Neural cell (in vitro differentiated cells): ENCODE measurements around the gene HBD. TPM values are rescaled to one million over a fixed set of nuclear protein-coding genes. Genes with fewer than 3 reads are reported as not detected.

Experiments used
- H2AFZ ChIP-seq: fragments of 200-600, 300-800 bp; sonication (generic), shearing (Covaris generic); 2 replicates; pipeline ENCODE4 v1.6.0; 2014; ENCODE audit warnings: low read depth, mild to moderate bottlenecking, antibody characterized with exemption, low read length, moderate library complexity
- H3F3A ChIP-seq: fragments of 200-600 bp; shearing (Covaris generic); 2 replicates; pipeline ENCODE4 v1.6.1; 2016; ENCODE audit warnings: mild to moderate bottlenecking, moderate library complexity, mixed read lengths, antibody characterized with exemption, low read length; ENCODE audit not compliant: insufficient read depth, poor library complexity, severe bottlenecking
- H3K27ac ChIP-seq: fragments of 200-600, 300-800 bp; sonication (generic), shearing (Covaris generic); 2 replicates; pipeline ENCODE4 v1.5.1; 2014; ENCODE audit warnings: mild to moderate bottlenecking, low read length, moderate library complexity
- H3K27me3 ChIP-seq: fragments of 300-800, 200-600 bp; sonication (generic), shearing (Covaris generic); 2 replicates; pipeline ENCODE4 v1.6.0; 2014; ENCODE audit warnings: mild to moderate bottlenecking, low read depth, low read length, moderate library complexity; ENCODE audit not compliant: insufficient read depth
- H3K36me3 ChIP-seq: fragments of 300-800, 200-600 bp; sonication (generic), shearing (Covaris generic); 2 replicates; pipeline ENCODE4 v1.5.1; 2014; ENCODE audit warnings: mild to moderate bottlenecking, antibody characterized with exemption, low read length, moderate library complexity; ENCODE audit not compliant: insufficient read depth
- H3K4me2 ChIP-seq: fragments of 300-800, 200-600 bp; sonication (generic), shearing (Covaris generic); 2 replicates; pipeline ENCODE4 v1.6.0; 2014; ENCODE audit warnings: mild to moderate bottlenecking, low read length
- H3K4me3 ChIP-seq: fragments of 300-800, 200-600 bp; sonication (generic), shearing (Covaris generic); 2 replicates; pipeline ENCODE4 v1.5.1; 2014; ENCODE audit warnings: mild to moderate bottlenecking, low read length, moderate library complexity
- H3K79me2 ChIP-seq: fragments of 200-600 bp; shearing (Covaris generic); replicated peaks from 2 replicates; pipeline ENCODE4 v1.6.0; 2014; ENCODE audit warnings: mild to moderate bottlenecking, low read length, moderate library complexity; ENCODE audit not compliant: insufficient read depth
- H3K9ac ChIP-seq: fragments of 300-800, 200-600 bp; sonication (generic), shearing (Covaris generic); 2 replicates; pipeline ENCODE4 v1.6.1; 2016; ENCODE audit warnings: mild to moderate bottlenecking, low read length, mixed read lengths
- H3K9me2 ChIP-seq: fragments of 200-600 bp; shearing (Covaris generic); 2 replicates; pipeline ENCODE4 v1.6.1; 2016; ENCODE audit warnings: mild to moderate bottlenecking, low read length, mixed read lengths; ENCODE audit not compliant: insufficient read depth
- H3K9me3 ChIP-seq: fragments of 200-600, 300-800 bp; sonication (generic), shearing (Covaris generic); 2 replicates; pipeline ENCODE4 v1.6.1; 2016; ENCODE audit warnings: mild to moderate bottlenecking, mixed run types, low read length, moderate library complexity, mixed read lengths
- H4K20me1 ChIP-seq: fragments of 200-600 bp; shearing (Covaris generic); 2 replicates; pipeline ENCODE4 v1.6.1; 2016; ENCODE audit warnings: mild to moderate bottlenecking, mixed run types; ENCODE audit not compliant: insufficient read depth
- EP300 ChIP-seq: fragments of 450-650 bp; conservative IDR thresholded peaks from 2 replicates; pipeline ENCODE4 v1.6.1; 2014; ENCODE audit warnings: antibody characterized with exemption, mild to moderate bottlenecking, moderate library complexity; ENCODE audit not compliant: poor library complexity, severe bottlenecking
- EZH2 ChIP-seq: fragments of 200-600, 300-800 bp; shearing (Covaris generic), sonication (generic); IDR thresholded peaks from 2 replicates; pipeline ENCODE4 v1.6.1; 2014; ENCODE audit warnings: antibody characterized with exemption, low read length, borderline replicate concordance, mild to moderate bottlenecking; ENCODE audit not compliant: insufficient read depth, poor library complexity, severe bottlenecking
- MXI1 ChIP-seq: fragments of 450-650 bp; conservative IDR thresholded peaks from 2 replicates; pipeline ENCODE4 v1.6.1; 2014; ENCODE audit warnings: antibody characterized with exemption, mild to moderate bottlenecking; ENCODE audit not compliant: poor library complexity, severe bottlenecking
- POLR2AphosphoS5 ChIP-seq: IDR thresholded peaks from 2 replicates; pipeline ENCODE4 v1.6.1; 2012
- RAD21 ChIP-seq: fragments of 450-650 bp; conservative IDR thresholded peaks from 2 replicates; pipeline ENCODE4 v1.6.1; 2014; ENCODE audit warnings: antibody characterized with exemption, mild to moderate bottlenecking, moderate library complexity
- SMC3 ChIP-seq: fragments of 450-650 bp; conservative IDR thresholded peaks from 2 replicates; pipeline ENCODE4 v1.6.1; 2014; ENCODE audit warnings: antibody characterized with exemption, mild to moderate bottlenecking, moderate library complexity; ENCODE audit not compliant: poor library complexity
- TAF1 ChIP-seq: IDR thresholded peaks from 2 replicates; pipeline ENCODE4 v1.6.1; 2012; ENCODE audit warnings: low read depth
- polyA plus RNA-seq: library from polyadenylated mRNA; depleted of rRNA; stranded (reverse); fragments of >200 nt; gene quantifications from 2 replicates; pipeline ENCODE4 v1.2.3, GENCODE V29; 2014
- TF ChIP-seq, protein P1 (sequence below): IDR thresholded peaks from 2 replicates; pipeline ENCODE4 v1.6.1; 2012; ENCODE audit warnings: borderline replicate concordance
- TF ChIP-seq, protein P2 (sequence below): fragments of 450-650 bp; IDR thresholded peaks from 2 replicates; pipeline ENCODE4 v1.5.1; 2014; ENCODE audit warnings: antibody characterized with exemption, mild to moderate bottlenecking, moderate library complexity; ENCODE audit not compliant: poor library complexity, severe bottlenecking

HBD gene
- polyA plus RNA-seq, 1 donor from 2014 or later: not detected

DNA sequence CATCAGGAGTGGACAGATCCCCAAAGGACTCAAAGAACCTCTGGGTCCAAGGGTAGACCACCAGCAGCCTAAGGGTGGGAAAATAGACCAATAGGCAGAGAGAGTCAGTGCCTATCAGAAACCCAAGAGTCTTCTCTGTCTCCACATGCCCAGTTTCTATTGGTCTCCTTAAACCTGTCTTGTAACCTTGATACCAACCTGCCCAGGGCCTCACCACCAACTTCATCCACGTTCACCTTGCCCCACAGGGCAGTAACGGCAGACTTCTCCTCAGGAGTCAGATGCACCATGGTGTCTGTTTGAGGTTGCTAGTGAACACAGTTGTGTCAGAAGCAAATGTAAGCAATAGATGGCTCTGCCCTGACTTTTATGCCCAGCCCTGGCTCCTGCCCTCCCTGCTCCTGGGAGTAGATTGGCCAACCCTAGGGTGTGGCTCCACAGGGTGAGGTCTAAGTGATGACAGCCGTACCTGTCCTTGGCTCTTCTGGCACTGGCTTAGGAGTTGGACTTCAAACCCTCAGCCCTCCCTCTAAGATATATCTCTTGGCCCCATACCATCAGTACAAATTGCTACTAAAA, 7.5 kb downstream of the HBD start, which contains the start of gene HBB:
Gene HBB, minus strand, starts transcription at position 340 of the 579 bp plus-strand sequence. Its CDS starts 50 bp downstream, at position 290.
- no peaks in the 10 kb centered on the region for H3K9me3 ChIP-seq
- no peaks in the 10 kb centered on the region for H3K27me3 ChIP-seq
- no peak within 1 kb of the TSS for H2AFZ ChIP-seq
- no peaks in the 10 kb centered on the region for H3K9me2 ChIP-seq
- no peaks in the 10 kb centered on the region for H3K79me2 ChIP-seq
- TF ChIP-seq, protein P1, sequence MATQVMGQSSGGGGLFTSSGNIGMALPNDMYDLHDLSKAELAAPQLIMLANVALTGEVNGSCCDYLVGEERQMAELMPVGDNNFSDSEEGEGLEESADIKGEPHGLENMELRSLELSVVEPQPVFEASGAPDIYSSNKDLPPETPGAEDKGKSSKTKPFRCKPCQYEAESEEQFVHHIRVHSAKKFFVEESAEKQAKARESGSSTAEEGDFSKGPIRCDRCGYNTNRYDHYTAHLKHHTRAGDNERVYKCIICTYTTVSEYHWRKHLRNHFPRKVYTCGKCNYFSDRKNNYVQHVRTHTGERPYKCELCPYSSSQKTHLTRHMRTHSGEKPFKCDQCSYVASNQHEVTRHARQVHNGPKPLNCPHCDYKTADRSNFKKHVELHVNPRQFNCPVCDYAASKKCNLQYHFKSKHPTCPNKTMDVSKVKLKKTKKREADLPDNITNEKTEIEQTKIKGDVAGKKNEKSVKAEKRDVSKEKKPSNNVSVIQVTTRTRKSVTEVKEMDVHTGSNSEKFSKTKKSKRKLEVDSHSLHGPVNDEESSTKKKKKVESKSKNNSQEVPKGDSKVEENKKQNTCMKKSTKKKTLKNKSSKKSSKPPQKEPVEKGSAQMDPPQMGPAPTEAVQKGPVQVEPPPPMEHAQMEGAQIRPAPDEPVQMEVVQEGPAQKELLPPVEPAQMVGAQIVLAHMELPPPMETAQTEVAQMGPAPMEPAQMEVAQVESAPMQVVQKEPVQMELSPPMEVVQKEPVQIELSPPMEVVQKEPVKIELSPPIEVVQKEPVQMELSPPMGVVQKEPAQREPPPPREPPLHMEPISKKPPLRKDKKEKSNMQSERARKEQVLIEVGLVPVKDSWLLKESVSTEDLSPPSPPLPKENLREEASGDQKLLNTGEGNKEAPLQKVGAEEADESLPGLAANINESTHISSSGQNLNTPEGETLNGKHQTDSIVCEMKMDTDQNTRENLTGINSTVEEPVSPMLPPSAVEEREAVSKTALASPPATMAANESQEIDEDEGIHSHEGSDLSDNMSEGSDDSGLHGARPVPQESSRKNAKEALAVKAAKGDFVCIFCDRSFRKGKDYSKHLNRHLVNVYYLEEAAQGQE: no peak
- TF ChIP-seq POLR2AphosphoS5 (no peak), MXI1 (no peak), EZH2 (no peak), SMC3 (no peak), TAF1 (no peak), RAD21 (no peak), EP300 (no peak)
- TF ChIP-seq, protein P2, sequence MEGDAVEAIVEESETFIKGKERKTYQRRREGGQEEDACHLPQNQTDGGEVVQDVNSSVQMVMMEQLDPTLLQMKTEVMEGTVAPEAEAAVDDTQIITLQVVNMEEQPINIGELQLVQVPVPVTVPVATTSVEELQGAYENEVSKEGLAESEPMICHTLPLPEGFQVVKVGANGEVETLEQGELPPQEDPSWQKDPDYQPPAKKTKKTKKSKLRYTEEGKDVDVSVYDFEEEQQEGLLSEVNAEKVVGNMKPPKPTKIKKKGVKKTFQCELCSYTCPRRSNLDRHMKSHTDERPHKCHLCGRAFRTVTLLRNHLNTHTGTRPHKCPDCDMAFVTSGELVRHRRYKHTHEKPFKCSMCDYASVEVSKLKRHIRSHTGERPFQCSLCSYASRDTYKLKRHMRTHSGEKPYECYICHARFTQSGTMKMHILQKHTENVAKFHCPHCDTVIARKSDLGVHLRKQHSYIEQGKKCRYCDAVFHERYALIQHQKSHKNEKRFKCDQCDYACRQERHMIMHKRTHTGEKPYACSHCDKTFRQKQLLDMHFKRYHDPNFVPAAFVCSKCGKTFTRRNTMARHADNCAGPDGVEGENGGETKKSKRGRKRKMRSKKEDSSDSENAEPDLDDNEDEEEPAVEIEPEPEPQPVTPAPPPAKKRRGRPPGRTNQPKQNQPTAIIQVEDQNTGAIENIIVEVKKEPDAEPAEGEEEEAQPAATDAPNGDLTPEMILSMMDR: no peak
- no peak within 1 kb of the TSS for H3K27ac ChIP-seq
- no peak within 1 kb of the TSS for H3K4me2 ChIP-seq
- no peak within 1 kb of the TSS for H3K4me3 ChIP-seq
- H4K20me1 ChIP-seq: no peaks in the 10 kb centered on the region
- H3K9ac ChIP-seq: no peak within 1 kb of the TSS
- no peaks in the 10 kb centered on the region for H3K36me3 ChIP-seq
- H3F3A ChIP-seq: no peaks in the 10 kb centered on the region

DNA sequence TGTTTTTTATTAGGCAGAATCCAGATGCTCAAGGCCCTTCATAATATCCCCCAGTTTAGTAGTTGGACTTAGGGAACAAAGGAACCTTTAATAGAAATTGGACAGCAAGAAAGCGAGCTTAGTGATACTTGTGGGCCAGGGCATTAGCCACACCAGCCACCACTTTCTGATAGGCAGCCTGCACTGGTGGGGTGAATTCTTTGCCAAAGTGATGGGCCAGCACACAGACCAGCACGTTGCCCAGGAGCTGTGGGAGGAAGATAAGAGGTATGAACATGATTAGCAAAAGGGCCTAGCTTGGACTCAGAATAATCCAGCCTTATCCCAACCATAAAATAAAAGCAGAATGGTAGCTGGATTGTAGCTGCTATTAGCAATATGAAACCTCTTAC, 8.8 kb downstream of the HBD start:
- H3K9me2 ChIP-seq: no peaks in the 10 kb centered on the region
- no peak overlapping the region for H3K27ac ChIP-seq
- H4K20me1 ChIP-seq: no peaks in the 10 kb centered on the region
- no peaks in the 10 kb centered on the region for H3K36me3 ChIP-seq
- no peaks in the 10 kb centered on the region for H3K27me3 ChIP-seq
- H2AFZ ChIP-seq: no peak overlapping the region
- H3F3A ChIP-seq: no peaks in the 10 kb centered on the region
- no peaks in the 10 kb centered on the region for H3K79me2 ChIP-seq
- H3K9ac ChIP-seq: no peak overlapping the region
- H3K9me3 ChIP-seq: no peaks in the 10 kb centered on the region
- TF ChIP-seq EP300 (no peak), RAD21 (no peak), TAF1 (no peak)
- TF ChIP-seq, protein P1: no peak
- no peak overlapping the region for H3K4me3 ChIP-seq
- H3K4me2 ChIP-seq: no peak overlapping the region
